Measurements from ENCODE around the gene SEC24C. TPM values are rescaled to one million over a fixed set of nuclear protein-coding genes. Genes with fewer than 3 reads are reported as not detected.

The SEC24C gene
- total RNA-seq, 1 experiment from 2014 or later = 113 TPM

- DNase-seq (ENCODE audit: low read depth, low spot score) (no peak), ATAC-seq (no peak)
- no peak overlapping the region; the same call in 1 of the 2 replicates for H3K27ac ChIP-seq (ENCODE audit: low read length)
- H3K36me3 ChIP-seq (ENCODE audit: control insufficient read depth, insufficient read depth, low read length) = peaks cover 8% of the 10 kb centered on the region; the same call in 1 of the 2 replicates
- no peaks in the 10 kb centered on the region for H3K27me3 ChIP-seq (ENCODE audit: control insufficient read depth, insufficient read depth, low read length)
- TF ChIP-seq TCF7L2 (IDR thresholded peaks at IDR 0.05; ENCODE audit: low read depth, low read length) (no peak), POLR2AphosphoS5 (IDR thresholded peaks at IDR 0.05; ENCODE audit: low read depth, low read length) (no peak; the same call in 1 of the 2 replicates), SIN3A (IDR thresholded peaks at IDR 0.05; ENCODE audit: borderline replicate concordance, insufficient read depth, low read depth, low read length) (no peak), REST (IDR thresholded peaks at IDR 0.05; ENCODE audit: insufficient read depth in 1 of 2, low read depth in 2 of 2, low read length in 1 of 2) (no peak), CTCF (IDR thresholded peaks at IDR 0.05) (no peak)
- in situ Hi-C loops (cut with HindIII; ENCODE audit: low pct_unique_long_range_greater_than_20kb, low sequenced_read_pairs) = no loop called here
- intact Hi-C loops (cut with micrococcal nuclease; ENCODE audit: unreplicated experiment) = no loop called here
- ChIA-PET POLR2A (interaction anchor here (1.1 kb wide), 1 partner anchor 12 kb away, joined by 4 read pairs; no protein-coding TSS in a partner anchor), CTCF (no interaction called here)
- BruUV-seq (replicated peaks) = no TSS peak
- no peaks in the 10 kb centered on the region for H3K9me3 ChIP-seq (ENCODE audit: control insufficient read depth, insufficient read depth, low read depth, low read length)
- peaks cover 23% of the 10 kb centered on the region for H3K4me1 ChIP-seq (ENCODE audit: control insufficient read depth, insufficient read depth, low read length)
- no peak overlapping the region for H3K4me3 ChIP-seq (ENCODE audit: low read depth in 2 of 2, low read length in 2 of 2)
Observed at GRCh38 chr10:73742454-73742734, 1.8 kb upstream of the SEC24C start.

GRCh38 chr10:73743327-73743904 lies 756 bp upstream of the SEC24C start:
- ChIA-PET CTCF (no interaction called here), POLR2A (interaction anchor here (0.6 to 1.1 kb wide), 3 partner anchors 12 to 324 kb away, joined by 3 read pairs; no protein-coding TSS in a partner anchor)
- TF ChIP-seq CTCF (IDR thresholded peaks at IDR 0.05) (no peak), POLR2AphosphoS5 (IDR thresholded peaks at IDR 0.05; ENCODE audit: low read depth, low read length) (no peak), SIN3A (IDR thresholded peaks at IDR 0.05; ENCODE audit: borderline replicate concordance, insufficient read depth, low read depth, low read length) (no peak), REST (IDR thresholded peaks at IDR 0.05; ENCODE audit: insufficient read depth in 1 of 2, low read depth in 2 of 2, low read length in 1 of 2) (0 out of 4 replicates have a peak, but pooled peaks of 1 of the 2 experiments have one; percentile 8)
- ATAC-seq (no peak; the same call in 1 of the 2 replicates), DNase-seq (ENCODE audit: low read depth, low spot score) (no peak)
- Histone ChIP-seq H3K4me1 (ENCODE audit: control insufficient read depth, insufficient read depth, low read length) (peaks cover 23% of the 10 kb centered on the region), H3K27me3 (ENCODE audit: control insufficient read depth, insufficient read depth, low read length) (no peaks in the 10 kb centered on the region), H3K27ac (ENCODE audit: low read length) (peak overlapping the region; percentile 100), H3K36me3 (ENCODE audit: control insufficient read depth, insufficient read depth, low read length) (peaks cover 8% of the 10 kb centered on the region; the same call in 1 of the 2 replicates), H3K9me3 (ENCODE audit: control insufficient read depth, insufficient read depth, low read depth, low read length) (no peaks in the 10 kb centered on the region), H3K4me3 (ENCODE audit: low read depth in 2 of 2, low read length in 2 of 2) (peak overlapping the region; percentile 91 to 97)
- TSS peak; percentile 100 for BruUV-seq (replicated peaks)
- in situ Hi-C loops (cut with HindIII; ENCODE audit: low pct_unique_long_range_greater_than_20kb, low sequenced_read_pairs) (no loop called here), intact Hi-C loops (cut with micrococcal nuclease; ENCODE audit: unreplicated experiment) (no loop called here)

All from Panc1 (cell line).